Ishikawa (cell line): ENCODE data around the gene FAM229B.

Source experiments
- EGR1 ChIP-seq: IDR thresholded peaks from 2 replicates; pipeline ENCODE4 v1.6.1; 2012
- EP300 ChIP-seq: IDR thresholded peaks from 2 replicates; pipeline ENCODE4 v1.6.1; 2012; ENCODE audit warnings: borderline replicate concordance
- FOXM1 ChIP-seq: IDR thresholded peaks from 2 replicates; pipeline ENCODE4 v1.6.1; 2012; ENCODE audit warnings: low read depth, borderline replicate concordance
- MAX ChIP-seq: IDR thresholded peaks from 2 replicates; pipeline ENCODE4 v1.6.1; 2012
- RAD21 ChIP-seq: IDR thresholded peaks from 2 replicates; pipeline ENCODE4 v1.6.1; 2012; ENCODE audit warnings: low read depth
- REST ChIP-seq: IDR thresholded peaks from 2 replicates; pipeline ENCODE4 v1.6.1; 2012; ENCODE audit warnings: low read depth, mild to moderate bottlenecking
- TAF1 ChIP-seq: IDR thresholded peaks from 2 replicates; pipeline ENCODE4 v1.6.1; 2012; ENCODE audit warnings: low read depth, mild to moderate bottlenecking
- TCF12 ChIP-seq: IDR thresholded peaks from 2 replicates; pipeline ENCODE4 v1.6.1; 2012; ENCODE audit warnings: low read depth
- USF1 ChIP-seq: IDR thresholded peaks from 2 replicates; pipeline ENCODE4 v1.6.1; 2012
- YY1 ChIP-seq: IDR thresholded peaks from 2 replicates; pipeline ENCODE4 v1.6.1; 2012; ENCODE audit warnings: low read depth

GRCh38 chr6:112096901-112097300 is 9.5 kb downstream of the FAM229B start:
- no peak for TF ChIP-seq MAX
- no peak for TF ChIP-seq REST
- no peak for TF ChIP-seq EGR1
- no peak for TF ChIP-seq USF1
- TF ChIP-seq TAF1, result no peak
- no peak for TF ChIP-seq YY1
- TF ChIP-seq TCF12, result no peak
- no peak for TF ChIP-seq EP300
- TF ChIP-seq RAD21, result no peak
- no peak for TF ChIP-seq FOXM1
